HG03108 (cell line): ENCODE data around the gene ARSH.
"Not testable (repeated sequence)": the region's sequence is repeated elsewhere in the genome, so short reads cannot be mapped to it uniquely, and the experiment has no call there.

Experiments
- ATAC-seq: cut with Tn5 transposase; IDR thresholded peaks from one replicate; pipeline ENCODE4 v1.9.1; 2021; ENCODE audit warnings: moderate library complexity; ENCODE audit not compliant: unreplicated experiment

Gene ARSH, protein sequence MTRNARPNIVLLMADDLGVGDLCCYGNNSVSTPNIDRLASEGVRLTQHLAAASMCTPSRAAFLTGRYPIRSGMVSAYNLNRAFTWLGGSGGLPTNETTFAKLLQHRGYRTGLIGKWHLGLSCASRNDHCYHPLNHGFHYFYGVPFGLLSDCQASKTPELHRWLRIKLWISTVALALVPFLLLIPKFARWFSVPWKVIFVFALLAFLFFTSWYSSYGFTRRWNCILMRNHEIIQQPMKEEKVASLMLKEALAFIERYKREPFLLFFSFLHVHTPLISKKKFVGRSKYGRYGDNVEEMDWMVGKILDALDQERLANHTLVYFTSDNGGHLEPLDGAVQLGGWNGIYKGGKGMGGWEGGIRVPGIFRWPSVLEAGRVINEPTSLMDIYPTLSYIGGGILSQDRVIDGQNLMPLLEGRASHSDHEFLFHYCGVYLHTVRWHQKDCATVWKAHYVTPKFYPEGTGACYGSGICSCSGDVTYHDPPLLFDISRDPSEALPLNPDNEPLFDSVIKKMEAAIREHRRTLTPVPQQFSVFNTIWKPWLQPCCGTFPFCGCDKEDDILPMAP

GRCh38 chrX:3006495-3006894 lies at the start of gene ARSH:
Gene ARSH, plus strand, starts transcription at chrX:3006546. Its CDS starts 67 bp downstream, at chrX:3006613.
- no peak for ATAC-seq

GRCh38 chrX:2958199-2958598 lies 48.1 kb upstream of the ARSH start:
- no peak for ATAC-seq

- no peak for ATAC-seq
These were observed 45.4 kb upstream of the ARSH start for GRCh38 chrX:2960861-2961515.

DNA sequence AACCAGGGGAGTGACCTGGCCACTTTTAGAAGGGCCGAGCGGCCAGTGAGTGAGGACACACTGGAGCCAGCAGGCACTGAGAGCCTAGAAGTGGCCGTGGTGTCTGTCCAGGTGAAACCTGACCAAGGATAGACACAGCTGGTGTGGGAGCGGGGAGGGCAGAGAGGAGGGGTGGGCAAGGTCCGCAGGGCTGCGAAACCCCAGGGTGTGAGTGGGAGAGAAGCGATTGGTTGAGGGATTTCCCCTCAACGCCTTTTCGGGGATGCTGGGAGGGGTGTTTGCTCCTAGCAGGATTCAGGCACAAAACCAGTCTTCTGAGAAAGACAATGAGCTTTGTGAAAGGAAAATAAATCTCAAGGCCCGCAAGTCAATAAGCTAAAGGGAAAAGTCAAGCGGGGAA lies 44.0 kb upstream of the ARSH start:
- ATAC-seq: no peak

DNA sequence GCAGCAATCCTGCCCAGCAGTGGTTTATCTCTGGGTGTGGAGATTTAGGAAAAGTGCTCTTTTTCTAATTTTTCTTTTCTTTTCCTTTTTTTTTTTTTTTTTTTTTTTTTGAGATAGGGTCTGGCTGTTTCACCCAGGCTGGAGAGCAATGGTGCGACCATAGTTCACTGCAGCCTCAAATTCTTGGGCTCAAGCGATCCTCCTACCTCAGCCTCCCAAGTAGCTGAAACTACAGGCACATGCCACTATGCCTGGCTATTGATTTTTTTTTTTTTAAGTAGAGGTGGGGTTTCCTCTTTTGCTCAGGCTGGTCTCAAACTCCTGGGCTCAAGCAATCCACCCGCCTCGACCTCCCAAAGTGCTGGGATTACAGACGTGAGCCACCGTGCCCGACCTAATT lies 42.9 kb upstream of the ARSH start:
- not testable (repeated sequence) for ATAC-seq

- not testable (repeated sequence) for ATAC-seq
These were observed 42.2 kb upstream of the ARSH start for GRCh38 chrX:2963992-2964794.

GRCh38 chrX:2965965-2966364 lies 40.4 kb upstream of the ARSH start:
- peak; percentile 69 for ATAC-seq

GRCh38 chrX:2967012-2967411 lies 39.3 kb upstream of the ARSH start:
- ATAC-seq: no peak

DNA sequence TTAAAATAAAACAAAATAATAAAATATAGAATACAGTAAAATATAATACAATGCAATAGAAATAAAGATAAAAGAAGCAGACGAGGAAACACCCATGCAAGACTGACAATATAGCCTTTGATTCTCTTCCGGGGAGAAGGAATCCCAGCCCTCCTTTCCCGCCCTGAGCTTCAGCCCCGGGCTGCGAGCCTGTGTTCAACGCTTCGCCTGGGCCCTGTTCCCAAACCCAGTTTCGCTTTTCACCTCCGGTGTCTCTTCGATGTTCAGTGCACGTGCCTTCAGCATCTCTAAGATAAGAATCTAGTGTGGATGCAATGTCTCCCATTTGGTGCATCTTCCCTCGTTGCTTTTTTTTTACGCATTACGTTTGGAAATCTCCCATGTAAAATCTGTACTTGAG lies 38.8 kb upstream of the ARSH start:
- ATAC-seq: no peak

- ATAC-seq: no peak
These were observed 38.1 kb upstream of the ARSH start for GRCh38 chrX:2967998-2968909.

- no peak for ATAC-seq
These were observed 37.3 kb upstream of the ARSH start for GRCh38 chrX:2969021-2969420.

GRCh38 chrX:2972391-2972790 lies 34.0 kb upstream of the ARSH start:
- ATAC-seq: no peak

- no peak for ATAC-seq
These were observed 31.4 kb upstream of the ARSH start for GRCh38 chrX:2974961-2975360.

DNA sequence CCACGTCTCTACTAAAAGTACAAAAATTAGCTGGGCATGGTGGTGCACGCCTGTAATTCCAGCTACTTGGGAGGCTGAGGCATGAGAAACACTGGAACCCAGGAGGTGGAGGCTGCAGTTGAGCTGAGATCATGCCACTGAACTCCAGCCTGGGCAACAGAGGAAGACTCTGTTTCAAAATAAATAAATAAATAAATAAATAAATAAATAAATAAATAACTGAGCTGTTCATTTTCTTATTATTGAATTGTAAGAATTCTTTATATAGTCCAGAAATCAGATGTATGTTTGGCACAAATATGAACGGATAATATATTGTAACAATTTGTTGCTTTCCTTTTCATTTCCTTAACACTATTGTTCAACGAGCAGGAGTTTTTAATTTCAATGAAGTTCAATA lies 27.7 kb upstream of the ARSH start:
- not testable (repeated sequence) for ATAC-seq

DNA sequence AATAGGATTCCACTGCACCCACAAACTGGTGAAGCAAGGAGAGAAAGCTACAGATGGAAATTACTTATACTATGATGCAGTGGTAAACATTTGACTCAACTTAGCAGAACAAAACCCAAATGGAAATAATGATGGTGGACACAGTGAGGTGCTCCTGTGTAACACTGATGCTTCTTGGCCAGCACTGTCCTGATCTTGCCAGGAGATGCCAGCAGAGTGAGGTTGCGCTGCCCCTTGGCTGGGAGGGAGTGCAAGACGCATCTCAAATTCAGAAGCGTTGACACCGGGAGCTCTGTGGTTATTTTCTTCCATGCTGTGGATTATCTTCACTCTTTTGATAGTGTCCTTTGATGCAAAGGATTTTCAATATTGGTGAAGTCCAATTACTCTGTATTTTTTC lies 22.0 kb upstream of the ARSH start:
- no peak for ATAC-seq

- no peak for ATAC-seq
These were observed 16.8 kb upstream of the ARSH start for GRCh38 chrX:2989565-2989964.

DNA sequence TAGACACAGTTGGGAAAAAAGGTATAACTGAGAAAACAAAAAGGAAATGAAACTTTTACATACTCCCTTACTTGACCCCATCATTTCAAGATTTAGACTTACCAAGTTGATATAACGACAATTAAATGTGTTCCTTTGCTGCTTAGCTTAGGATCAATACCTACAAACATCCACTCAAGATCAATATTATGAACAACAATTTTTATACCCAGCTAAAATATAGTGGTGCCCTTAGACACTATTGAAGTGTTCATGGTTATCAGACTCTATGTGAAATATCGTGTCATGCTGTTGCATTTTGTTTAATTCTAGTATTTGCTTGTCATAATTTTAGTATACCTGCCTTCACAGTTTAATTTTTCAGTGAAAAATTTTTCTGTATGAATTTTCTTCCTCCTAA lies 4.2 kb downstream of the ARSH start:
- no peak for ATAC-seq

- no peak for ATAC-seq
These were observed 11.1 kb downstream of the ARSH start for GRCh38 chrX:3017492-3017891.

DNA sequence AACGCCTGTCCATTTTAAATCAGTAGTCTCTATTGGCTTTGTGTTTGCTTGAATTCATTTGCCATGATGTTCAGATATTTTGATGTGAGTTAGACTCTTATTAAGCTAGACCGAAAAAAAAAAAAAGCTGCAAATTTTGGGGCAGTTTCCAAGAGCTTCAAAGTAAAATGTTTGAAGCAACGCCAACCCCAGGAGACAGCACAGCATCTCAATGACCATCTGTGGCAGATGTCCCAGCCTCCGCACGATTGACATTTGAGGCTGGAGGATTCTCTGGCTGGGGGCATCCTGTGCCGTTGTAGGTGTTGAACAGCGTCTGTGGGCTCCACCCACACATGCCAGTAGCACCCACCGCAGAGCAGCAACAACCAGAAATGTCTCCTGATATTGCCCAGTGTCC lies 17.8 kb downstream of the ARSH start:
- ATAC-seq: no peak

DNA sequence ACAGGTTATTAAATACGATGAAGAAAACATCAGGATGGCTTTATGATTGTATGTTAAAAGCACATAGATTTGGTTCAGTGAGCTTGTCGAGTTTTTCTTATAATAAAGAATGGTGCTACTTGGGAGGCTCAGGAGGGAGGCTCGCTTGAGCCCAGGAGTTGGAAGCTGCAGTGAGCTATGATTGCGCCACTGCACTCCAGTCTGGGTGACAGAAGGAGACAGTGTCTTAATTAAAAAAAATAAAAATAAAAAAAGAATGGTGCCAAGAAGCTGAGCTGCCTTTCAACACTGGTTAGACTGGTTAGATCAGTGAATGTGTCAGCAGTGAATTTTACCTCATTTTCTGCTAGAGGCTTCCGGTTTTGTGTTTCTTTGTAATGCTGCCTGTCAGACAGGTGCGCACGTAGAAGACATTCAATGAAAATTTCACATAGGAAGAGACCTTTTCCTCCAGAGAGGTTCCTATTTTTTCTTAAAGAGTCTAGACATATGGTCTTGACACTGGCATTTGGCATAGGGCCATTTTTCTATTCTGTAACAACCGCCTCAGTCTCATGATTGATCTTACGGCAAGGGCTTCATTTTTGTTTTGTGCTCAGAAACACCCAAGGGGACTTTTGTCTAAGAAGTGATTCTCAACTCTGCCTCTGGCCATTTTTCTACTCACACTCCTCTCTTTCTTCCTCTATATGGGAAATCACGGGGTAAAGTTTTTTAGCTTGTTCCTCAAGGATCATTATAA lies 19.9 kb downstream of the ARSH start:
- ATAC-seq: no peak
